ENCODE measurements around the gene SSBP1.

DNA sequence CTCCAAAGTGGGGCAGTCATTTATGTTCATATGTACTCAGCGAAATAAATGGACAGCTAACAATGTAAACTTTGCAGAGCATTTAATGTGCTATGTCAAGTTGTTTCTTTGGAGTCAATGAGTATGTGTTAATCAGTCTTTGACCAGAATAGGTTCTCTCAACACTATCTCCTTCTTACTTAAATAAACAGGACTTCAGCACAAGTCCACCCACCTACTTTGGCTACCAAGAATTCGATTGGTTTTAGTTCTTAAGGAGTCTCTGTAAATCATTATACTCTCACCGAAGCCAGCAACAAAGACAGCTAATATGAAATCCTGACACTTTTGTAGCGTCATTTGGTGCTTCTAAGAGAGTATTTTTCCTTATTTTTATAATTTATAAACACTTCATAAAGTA lies 23.1 kb upstream of the SSBP1 start:
- TF ChIP-seq, protein P1, sequence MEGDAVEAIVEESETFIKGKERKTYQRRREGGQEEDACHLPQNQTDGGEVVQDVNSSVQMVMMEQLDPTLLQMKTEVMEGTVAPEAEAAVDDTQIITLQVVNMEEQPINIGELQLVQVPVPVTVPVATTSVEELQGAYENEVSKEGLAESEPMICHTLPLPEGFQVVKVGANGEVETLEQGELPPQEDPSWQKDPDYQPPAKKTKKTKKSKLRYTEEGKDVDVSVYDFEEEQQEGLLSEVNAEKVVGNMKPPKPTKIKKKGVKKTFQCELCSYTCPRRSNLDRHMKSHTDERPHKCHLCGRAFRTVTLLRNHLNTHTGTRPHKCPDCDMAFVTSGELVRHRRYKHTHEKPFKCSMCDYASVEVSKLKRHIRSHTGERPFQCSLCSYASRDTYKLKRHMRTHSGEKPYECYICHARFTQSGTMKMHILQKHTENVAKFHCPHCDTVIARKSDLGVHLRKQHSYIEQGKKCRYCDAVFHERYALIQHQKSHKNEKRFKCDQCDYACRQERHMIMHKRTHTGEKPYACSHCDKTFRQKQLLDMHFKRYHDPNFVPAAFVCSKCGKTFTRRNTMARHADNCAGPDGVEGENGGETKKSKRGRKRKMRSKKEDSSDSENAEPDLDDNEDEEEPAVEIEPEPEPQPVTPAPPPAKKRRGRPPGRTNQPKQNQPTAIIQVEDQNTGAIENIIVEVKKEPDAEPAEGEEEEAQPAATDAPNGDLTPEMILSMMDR (IDR thresholded peaks at IDR 0.05) = no peak
- no peak for TF ChIP-seq NFYB (CRISPR knock-in tag; conservative IDR thresholded peaks at IDR 0.05; ENCODE audit: low read depth)
- no peak for TF ChIP-seq GABPB1 (CRISPR knock-in tag; IDR thresholded peaks at IDR 0.05)
- no peak for TF ChIP-seq HMGA2 (CRISPR knock-in tag; IDR thresholded peaks at IDR 0.05)
- no peak for TF ChIP-seq NR3C1 (CRISPR knock-in tag; conservative IDR thresholded peaks at IDR 0.05; ENCODE audit: low read depth)
- no peak for TF ChIP-seq NR1H2 (CRISPR knock-in tag; IDR thresholded peaks at IDR 0.05)
- no peak for TF ChIP-seq TEAD4 (CRISPR knock-in tag; IDR thresholded peaks at IDR 0.05)
- no peak for TF ChIP-seq ATF2 (CRISPR knock-in tag; IDR thresholded peaks at IDR 0.05; ENCODE audit: borderline replicate concordance, low read depth)
- TF ChIP-seq ELF4 (CRISPR knock-in tag; IDR thresholded peaks at IDR 0.05; ENCODE audit: low read depth) = no peak

Measured in WTC11 (cell line).